B cell (primary cell): ENCODE results near the gene CAMK2B. TPM values are rescaled to one million over a fixed set of nuclear protein-coding genes. Genes with fewer than 3 reads are reported as not detected.

Experiments
- ATAC-seq: fragments of 200-7000 bp; cut with Tn5 transposase; one replicate; pipeline ENCODE4 v1.10.0; 2021; ENCODE audit warnings: low read depth, mild to moderate bottlenecking, moderate number of reproducible peaks, moderate library complexity
- CTCF ChIA-PET: fragments of 350-600 bp; sonication (Branson Sonifier 250); formaldehyde crosslinking; loops from one replicate; lab custom pipeline; 2021; ENCODE audit warnings: antibody characterized with exemption, inconsistent platforms; lab: Charles Lee
- POLR2A ChIA-PET: fragments of 350-600 bp; sonication (Branson Sonifier 250); formaldehyde crosslinking; loops from one replicate; lab custom pipeline; 2021; ENCODE audit warnings: antibody characterized with exemption; lab: Charles Lee
- DNase-seq: peaks from one replicate; pipeline ENCODE4 v3.0.0; 2013
- H2AFZ ChIP-seq: 2 replicates; pipeline ENCODE4 v1.6.1; 2012; ENCODE audit warnings: mild to moderate bottlenecking, low read depth, low read length; ENCODE audit not compliant: insufficient read depth, poor library complexity, severe bottlenecking
- H3K27ac ChIP-seq, 2 donors: 1 replicate in 1 of 2; 2 replicates in 1 of 2; pipeline ENCODE4 v1.5.1; 2012 to 2013; ENCODE audit warnings: low read length in 2 of 2, mild to moderate bottlenecking in 2 of 2, moderate library complexity in 1 of 2
- H3K27me3 ChIP-seq, 4 experiments: fragments of 200-600 bp in 1 of 4; sonication (generic) in 1 of 4; replicated peaks in 1 of 4; 1 replicate in 2 of 4; 2 replicates in 2 of 4; pipeline versions ENCODE4 v1.6.1 to v1.7.0; 2013 to 2016; ENCODE audit warnings: low read length in 3 of 4, mild to moderate bottlenecking in 2 of 4, mixed read lengths in 1 of 4, moderate library complexity in 1 of 4; ENCODE audit not compliant: insufficient read depth in 4 of 4, control insufficient read depth in 3 of 4; ENCODE audit errors: control extremely low read depth in 1 of 4
- H3K36me3 ChIP-seq, 2 experiments: replicated peaks in 1 of 2; 1 replicate in 1 of 2; 2 replicates in 1 of 2; pipeline versions ENCODE4 v1.6.1 to v1.7.1; 2013; ENCODE audit warnings: low read length in 1 of 2; ENCODE audit not compliant: insufficient read depth in 2 of 2, control insufficient read depth in 1 of 2; ENCODE audit errors: control extremely low read depth in 1 of 2, extremely low read depth in 1 of 2
- H3K4me1 ChIP-seq, 2 donors: fragments of 200-600 bp in 1 of 2; sonication (generic) in 1 of 2; 1 replicate in 1 of 2; 2 replicates in 1 of 2; pipeline versions ENCODE4 v1.5.1 to v1.6.1; 2013 to 2017; ENCODE audit warnings: low read length in 2 of 2; ENCODE audit not compliant: control insufficient read depth in 2 of 2, insufficient read depth in 2 of 2
- H3K4me2 ChIP-seq: replicated peaks from 2 replicates; pipeline ENCODE3; 2012; ENCODE audit warnings: mild to moderate bottlenecking, low read depth, low read length; ENCODE audit not compliant: poor library complexity, severe bottlenecking
- H3K4me3 ChIP-seq, 5 experiments: fragments of 200-600 bp in 1 of 5; sonication (generic) in 1 of 5; 1 replicate in 3 of 5; 2 replicates in 2 of 5; pipeline versions ENCODE4 v1.5.1 to v1.7.0; 2011 to 2016; ENCODE audit warnings: low read length in 4 of 5, mild to moderate bottlenecking in 4 of 5, low read depth in 2 of 5, control low read depth in 1 of 5, moderate library complexity in 1 of 5; ENCODE audit not compliant: insufficient read depth in 1 of 5; ENCODE audit errors: control extremely low read depth in 1 of 5, extremely low read depth in 1 of 5
- H3K79me2 ChIP-seq: fragments of 200-600 bp; sonication (generic); one replicate; pipeline ENCODE4 v1.6.0; 2016; ENCODE audit warnings: low read length; ENCODE audit not compliant: control insufficient read depth, insufficient read depth
- H3K9ac ChIP-seq: fragments of 200-600 bp; sonication (generic); 2 replicates; pipeline ENCODE4 v1.6.1; 2017; ENCODE audit warnings: mild to moderate bottlenecking, low read length, moderate library complexity
- H3K9me3 ChIP-seq, 3 donors: one replicate each; pipeline versions ENCODE4 v1.6.1 to v1.7.1; 2013; ENCODE audit warnings: low read length in 2 of 3; ENCODE audit not compliant: control insufficient read depth in 2 of 3, insufficient read depth in 1 of 3; ENCODE audit errors: control extremely low read depth in 1 of 3
- H4K20me1 ChIP-seq: 2 replicates; pipeline ENCODE4 v1.6.0; 2012; ENCODE audit warnings: mild to moderate bottlenecking, low read length; ENCODE audit not compliant: insufficient read depth, control insufficient read depth, poor library complexity, severe bottlenecking
- H3K27ac Mint-ChIP-seq: one replicate; pipeline ENCODE4 v1.8.0; 2021; ENCODE audit warnings: mixed read lengths
- H3K27me3 Mint-ChIP-seq: one replicate; pipeline ENCODE4 v1.8.0; 2021; ENCODE audit warnings: mixed read lengths
- H3K4me1 Mint-ChIP-seq: one replicate; pipeline ENCODE4 v1.8.0; 2021; ENCODE audit warnings: mixed read lengths
- H3K4me3 Mint-ChIP-seq: one replicate; pipeline ENCODE4 v1.8.0; 2021; ENCODE audit warnings: mixed read lengths
- H3K9me3 Mint-ChIP-seq: one replicate; pipeline ENCODE4 v1.8.0; 2022; ENCODE audit warnings: mixed read lengths; ENCODE audit not compliant: insufficient read depth
- EZH2 ChIP-seq: IDR thresholded peaks from 2 replicates; pipeline ENCODE4 v1.6.1; 2012; ENCODE audit warnings: borderline replicate concordance, low read depth, mild to moderate bottlenecking, moderate library complexity, low read length; ENCODE audit not compliant: insufficient read depth, poor library complexity, severe bottlenecking
- WGBS: methylation state at CpG from one replicate; pipeline ENCODE4 v1.1.5; 2013; ENCODE audit warnings: missing lambda C conversion rate; ENCODE audit not compliant: insufficient coverage; 5-methylcytosine and 5-hydroxymethylcytosine counted together
- intact Hi-C: fragments of 100-400 bp; cut with micrococcal nuclease; formaldehyde crosslinking; loops from one replicate; pipeline ENCODE4 v1.10.0; 2022
- polyA plus RNA-seq: library from polyadenylated mRNA; depleted of rRNA; stranded (reverse); fragments of >200 nt; gene quantifications from 2 replicates; pipeline ENCODE4 v1.2.3, GENCODE V29; 2012
- total RNA-seq, 2 donors: library from RNA; stranded (reverse); fragments of 120-200 nt in 1 of 2; gene quantifications; 1 replicate in 1 of 2; 2 replicates in 1 of 2; pipeline versions ENCODE4 v1.2.3 to v1.2.4, GENCODE V29; 2013 to 2022
- TF ChIP-seq, protein P1 (sequence below): fragments of 200-600 bp; IDR thresholded peaks from one replicate; pipeline ENCODE4 v1.8.0; 2022; ENCODE audit warnings: antibody characterized with exemption, mild to moderate bottlenecking

CAMK2B gene
- total and polyA plus RNA-seq, 2 donors (not counting 1 experiment from before 2014, with no cell fraction given): 0.42 TPM; not detected in 1

DNA sequence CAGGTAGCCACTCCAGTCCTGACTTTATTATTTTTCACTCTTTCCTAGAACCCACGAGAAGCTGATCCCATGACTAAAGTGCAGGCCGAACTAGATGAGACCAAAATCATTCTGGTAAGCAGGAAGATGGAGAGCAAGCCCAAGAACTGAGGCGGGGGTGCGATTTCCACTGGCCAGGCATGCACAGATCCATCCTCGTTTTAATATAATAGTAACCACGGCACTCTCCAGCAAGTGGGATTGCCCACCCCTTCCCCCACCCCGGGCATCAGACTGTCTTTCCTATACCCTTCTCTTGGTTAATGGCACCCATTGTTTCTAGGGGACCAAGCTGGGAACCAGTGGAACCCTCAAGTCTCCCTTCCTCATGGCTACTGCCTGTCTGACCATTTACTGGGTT is 117.3 kb downstream of the CAMK2B start:
- DNase-seq: no peak
- 98% methylated on average over 6 of the region's 7 CpGs for WGBS
- intact Hi-C loops: no loop called here
- Mint-ChIP-seq H3K4me3 (no peak overlapping the region), H3K27ac (no peak overlapping the region), H3K4me1 (peaks cover 7% of the 10 kb centered on the region), H3K27me3 (no peaks in the 10 kb centered on the region), H3K9me3 (no peaks in the 10 kb centered on the region)
- Histone ChIP-seq H3K4me2 (no peak overlapping the region), H3K27ac (no peak overlapping the region), H3K9ac (no peak overlapping the region), H3K36me3 (peaks cover 4 to 86% of the 10 kb centered on the region in 2 experiments), H3K9me3 (no peaks in the 10 kb centered on the region), H3K79me2 (peaks cover 25% of the 10 kb centered on the region), H3K4me1 (no peaks in the 10 kb centered on the region), H3K27me3 (no peaks in the 10 kb centered on the region), H2AFZ (no peak overlapping the region), H3K4me3 (no peak overlapping the region), H4K20me1 (peaks cover 14% of the 10 kb centered on the region)
- POLR2A ChIA-PET: interaction anchor here (0.7 kb wide), 1 partner anchor 219 kb away, joined by 3 read pairs; no protein-coding TSS in a partner anchor
- no peak for TF ChIP-seq EZH2
- TF ChIP-seq, protein P1, sequence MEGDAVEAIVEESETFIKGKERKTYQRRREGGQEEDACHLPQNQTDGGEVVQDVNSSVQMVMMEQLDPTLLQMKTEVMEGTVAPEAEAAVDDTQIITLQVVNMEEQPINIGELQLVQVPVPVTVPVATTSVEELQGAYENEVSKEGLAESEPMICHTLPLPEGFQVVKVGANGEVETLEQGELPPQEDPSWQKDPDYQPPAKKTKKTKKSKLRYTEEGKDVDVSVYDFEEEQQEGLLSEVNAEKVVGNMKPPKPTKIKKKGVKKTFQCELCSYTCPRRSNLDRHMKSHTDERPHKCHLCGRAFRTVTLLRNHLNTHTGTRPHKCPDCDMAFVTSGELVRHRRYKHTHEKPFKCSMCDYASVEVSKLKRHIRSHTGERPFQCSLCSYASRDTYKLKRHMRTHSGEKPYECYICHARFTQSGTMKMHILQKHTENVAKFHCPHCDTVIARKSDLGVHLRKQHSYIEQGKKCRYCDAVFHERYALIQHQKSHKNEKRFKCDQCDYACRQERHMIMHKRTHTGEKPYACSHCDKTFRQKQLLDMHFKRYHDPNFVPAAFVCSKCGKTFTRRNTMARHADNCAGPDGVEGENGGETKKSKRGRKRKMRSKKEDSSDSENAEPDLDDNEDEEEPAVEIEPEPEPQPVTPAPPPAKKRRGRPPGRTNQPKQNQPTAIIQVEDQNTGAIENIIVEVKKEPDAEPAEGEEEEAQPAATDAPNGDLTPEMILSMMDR: no peak
- no peak for ATAC-seq
- CTCF ChIA-PET: no interaction called here

DNA sequence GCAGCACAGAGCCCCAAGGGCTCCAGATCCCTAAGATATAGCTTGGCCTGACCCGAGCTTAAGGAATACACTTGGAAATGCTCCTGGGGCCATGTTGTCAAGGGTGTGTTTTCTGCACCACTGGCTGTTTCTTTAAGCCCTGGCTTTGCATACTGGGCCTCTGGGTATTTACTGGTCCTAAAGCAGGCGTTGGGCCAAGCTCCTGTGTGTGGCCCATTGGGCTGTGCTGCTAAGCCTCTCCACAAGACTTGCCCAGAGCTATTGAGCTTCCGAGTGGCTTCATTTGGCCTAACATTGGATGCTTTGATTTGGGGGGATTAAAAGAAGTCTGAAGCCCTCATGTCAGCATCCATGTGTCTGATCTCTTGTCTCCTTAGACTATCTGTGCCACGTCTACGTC is 119.4 kb downstream of the CAMK2B start:
- ChIA-PET POLR2A (no interaction called here), CTCF (no interaction called here)
- Histone ChIP-seq H3K4me3 (no peak overlapping the region), H2AFZ (no peak overlapping the region), H3K79me2 (peaks cover 44% of the 10 kb centered on the region), H3K9me3 (no peaks in the 10 kb centered on the region), H3K4me1 (peaks cover 7 to 11% of the 10 kb centered on the region in 2 donors), H3K9ac (no peak overlapping the region), H3K4me2 (no peak overlapping the region), H3K27ac (no peak overlapping the region), H3K27me3 (no peaks in the 10 kb centered on the region), H4K20me1 (peaks cover 14% of the 10 kb centered on the region), H3K36me3 (peaks cover 4 to 67% of the 10 kb centered on the region in 2 experiments)
- DNase-seq: no peak
- WGBS: 94% methylated on average over 5 of the region's 5 CpGs
- no peak overlapping the region for H3K4me3 Mint-ChIP-seq
- ATAC-seq: no peak
- intact Hi-C loops: no loop called here
- H3K27me3 Mint-ChIP-seq: no peaks in the 10 kb centered on the region
- TF ChIP-seq EZH2: no peak
- TF ChIP-seq, protein P1: no peak
- H3K27ac Mint-ChIP-seq: no peak overlapping the region
- peaks cover 22% of the 10 kb centered on the region for H3K4me1 Mint-ChIP-seq
- no peaks in the 10 kb centered on the region for H3K9me3 Mint-ChIP-seq
